GM12878 (cell line): ENCODE results near the gene ESYT3. TPM values are rescaled to one million over a fixed set of nuclear protein-coding genes. Genes with fewer than 3 reads are reported as not detected.

Experiments
- ATAC-seq: fragments of 200-7000 bp; cut with Tn5 transposase; 3 replicates; pipeline ENCODE4 v1.9.1; 2020; ENCODE audit warnings: mild to moderate bottlenecking, moderate library complexity
- BruUV-seq: library from RNA; stranded (reverse); fragments of 400-500 nt; replicated peaks from 2 replicates; lab custom pipeline; 2021; lab: Mats Ljungman, UMichigan
- CTCF ChIA-PET: fragments of 300-600 bp; sonication (Branson Sonifier 250); formaldehyde crosslinking; extraction: SDS; loops from one replicate; lab custom pipeline; 2021; ENCODE audit warnings: inconsistent platforms; lab: Yijun Ruan, JAX
- POLR2A ChIA-PET: fragments of 350-600 bp; formaldehyde crosslinking; extraction: SDS; loops from one replicate; lab custom pipeline; 2021; ENCODE audit warnings: inconsistent platforms; lab: Charles Lee
- RAD21 ChIA-PET: fragments of 300-600 bp; sonication (Branson Sonifier 250); formaldehyde crosslinking; loops from one replicate; lab custom pipeline; 2023; ENCODE audit warnings: antibody characterized with exemption; ENCODE audit not compliant: unreplicated experiment; lab: Charles Lee
- SMC1A ChIA-PET: fragments of 300-600 bp; sonication (Branson Sonifier 250); formaldehyde crosslinking; loops from one replicate; lab custom pipeline; 2023; ENCODE audit not compliant: unreplicated experiment, uncharacterized antibody; lab: Charles Lee
- DNase-seq: peaks from one replicate; pipeline ENCODE4 v3.0.0-alpha.2; 2011; ENCODE audit warnings: low read depth, low spot score
- FAIRE-seq: peaks from 3 replicates; lab custom pipeline; 2011; peaks lifted over from hg19 to GRCh38; lab: Jason Lieb, UNC
- H2AFZ ChIP-seq: 2 replicates; pipeline ENCODE4 v1.6.0; 2011; ENCODE audit warnings: low read depth, low read length, control low read depth; ENCODE audit not compliant: control insufficient read depth
- H3K27ac ChIP-seq: 2 replicates; pipeline ENCODE4 v1.5.1; 2011; ENCODE audit warnings: control low read depth; ENCODE audit not compliant: control insufficient read depth, insufficient read depth
- H3K27me3 ChIP-seq, 2 experiments: replicated peaks in 1 of 2; 2 replicates each; pipeline versions ENCODE4 v1.6.0 to v1.6.1; 2011; ENCODE audit warnings: low read length in 1 of 2; ENCODE audit not compliant: control insufficient read depth in 2 of 2, insufficient read depth in 2 of 2
- H3K36me3 ChIP-seq, 2 experiments: 2 replicates each; pipeline ENCODE4 v1.5.1; 2011; ENCODE audit warnings: low read length in 1 of 2; ENCODE audit not compliant: control insufficient read depth in 2 of 2, insufficient read depth in 2 of 2
- H3K4me1 ChIP-seq: 2 replicates; pipeline ENCODE4 v1.6.1; 2011; ENCODE audit warnings: mild to moderate bottlenecking, low read length, moderate library complexity, mixed read lengths; ENCODE audit not compliant: control insufficient read depth, insufficient read depth
- H3K4me2 ChIP-seq: 2 replicates; pipeline ENCODE4 v1.6.0; 2011; ENCODE audit warnings: control low read depth; ENCODE audit not compliant: control insufficient read depth, insufficient read depth
- H3K4me3 ChIP-seq: fragments of 200-600 bp; sonication (generic); 2 replicates; pipeline ENCODE4 v1.5.1; 2016
- H3K79me2 ChIP-seq: 2 replicates; pipeline ENCODE4 v1.6.0; 2011; ENCODE audit warnings: low read length; ENCODE audit not compliant: control insufficient read depth, insufficient read depth
- H3K9ac ChIP-seq: 2 replicates; pipeline ENCODE4 v1.8.0; 2011; ENCODE audit warnings: low read length, control low read depth, mixed read lengths; ENCODE audit not compliant: control insufficient read depth, insufficient read depth
- H3K9me3 ChIP-seq: replicated peaks from 3 replicates; pipeline ENCODE4 v1.5.1; 2011; ENCODE audit warnings: mild to moderate bottlenecking, low read length; ENCODE audit not compliant: control insufficient read depth, insufficient read depth
- H4K20me1 ChIP-seq: 2 replicates; pipeline ENCODE4 v1.6.0; 2011; ENCODE audit not compliant: control insufficient read depth, insufficient read depth
- BCL3 ChIP-seq: IDR thresholded peaks from 2 replicates; pipeline ENCODE4 v1.6.1; 2011; ENCODE audit warnings: borderline replicate concordance, low read depth, mild to moderate bottlenecking, moderate library complexity, low read length; ENCODE audit not compliant: insufficient read depth, poor library complexity, severe bottlenecking
- SMAD5 ChIP-seq: IDR thresholded peaks from 2 replicates; pipeline ENCODE4 v1.6.1; 2016; ENCODE audit warnings: antibody characterized with exemption, low read depth
- WGBS: methylation state at CpG from one replicate; pipeline ENCODE4 v1.1.6; 2016; ENCODE audit warnings: low lambda C conversion rate; ENCODE audit not compliant: insufficient replicate concordance, insufficient coverage; ENCODE audit errors: missing lambda C conversion rate; 5-methylcytosine and 5-hydroxymethylcytosine counted together
- in situ Hi-C: fragments of 300-500 bp; cut with MboI; formaldehyde crosslinking; loops from 9 replicates; pipeline ENCODE4 v1.14.3; 2018; ENCODE audit warnings: mixed read lengths
- intact Hi-C: fragments of 100-400 bp; cut with micrococcal nuclease; formaldehyde crosslinking; loops from one replicate; pipeline ENCODE4 v1.14.2; 2022; ENCODE audit not compliant: unreplicated experiment
- polyA plus RNA-seq, 11 experiments: library from polyadenylated mRNA; depleted of rRNA in 4 of 11; unstranded in 6 of 11; stranded (reverse) in 5 of 11; fragments of >200 nt; fragmentation: Nextera tagmentation in 4 of 11; fragmentation: Illumina TruSeq in 1 of 11; extraction: Ambion mirVana in 4 of 11; extraction: Trizol in 1 of 11; gene quantifications; 1 replicate in 1 of 11; 2 replicates in 10 of 11; pipeline versions ENCODE4 v1.2.1 to v1.2.3, GENCODE V29; 2011 to 2016; ENCODE audit warnings: inconsistent platforms in 2 of 11, missing spikeins in 2 of 11, low read depth in 1 of 11
- total RNA-seq, 4 experiments: library from RNA; depleted of rRNA in 3 of 4; stranded (reverse); fragments of >200 nt in 3 of 4; fragmentation: Illumina TruSeq in 1 of 4; extraction: Trizol in 1 of 4; gene quantifications; 2 replicates each; pipeline versions ENCODE4 v1.2.1 to v1.2.3, GENCODE V29; 2013 to 2021

ESYT3 gene
- total and polyA plus RNA-seq, 10 of the 15 experiments (the other 5 are each of a cell fraction or from before 2014, with no cell fraction given): not detected

GRCh38 chr3:138395865-138396751 lies 38.3 kb upstream of the ESYT3 start:
- CTCF ChIA-PET: interaction anchor here (1.6 to 1.9 kb wide), 2 partner anchors 17 to 21 kb away, joined by 4 to 5 read pairs; no protein-coding TSS in a partner anchor
- no TSS peak for BruUV-seq

More at GRCh38 chr3:138395865-138396751, 38.3 kb upstream of the ESYT3 start:
- no peak for DNase-seq
- intact Hi-C loops: no loop called here
- ChIA-PET POLR2A (no interaction called here), RAD21 (interaction anchor here (0.6 kb wide), 1 partner anchor 214 kb away, joined by 5 read pairs; no protein-coding TSS in a partner anchor), SMC1A (no interaction called here)
- Histone ChIP-seq H2AFZ (no peak overlapping the region), H3K9me3 (no peaks in the 10 kb centered on the region), H3K27me3 (no peaks in the 10 kb centered on the region; a peak in 2 of 4 replicates), H3K4me2 (no peak overlapping the region), H3K9ac (no peak overlapping the region), H3K4me3 (no peak overlapping the region), H3K36me3 (no peaks in the 10 kb centered on the region), H4K20me1 (no peaks in the 10 kb centered on the region), H3K27ac (no peak overlapping the region), H3K4me1 (no peaks in the 10 kb centered on the region), H3K79me2 (no peaks in the 10 kb centered on the region)
- no peak for ATAC-seq
- no peak for TF ChIP-seq BCL3
- no peak for TF ChIP-seq SMAD5
- in situ Hi-C loops: no loop called here
- 38% methylated on average over 12 of the region's 12 CpGs for WGBS
- no peak for FAIRE-seq
